GM13977 (cell line): ENCODE data around the gene SSRP1.

Experiments
- DNase-seq: peaks from one replicate; pipeline ENCODE4 v3.0.0; 2012; ENCODE audit warnings: low spot score
- in situ Hi-C: fragments of 300-500 bp; cut with MboI; formaldehyde crosslinking; loops from one replicate; pipeline ENCODE4 v1.12.0; 2022; ENCODE audit warnings: low sequenced_read_pairs, low pct_unique_long_range_greater_than_20kb, mixed read lengths, inconsistent platforms; ENCODE audit not compliant: unreplicated experiment
- TF ChIP-seq, protein P1 (sequence below): IDR thresholded peaks from 2 replicates; pipeline ENCODE4 v1.5.1; 2012; ENCODE audit warnings: mild to moderate bottlenecking, control low read depth; ENCODE audit not compliant: insufficient read depth; ENCODE audit errors: extremely low read depth, missing control alignments

SSRP1 gene

GRCh38 chr11:57310091-57310490, 25.6 kb downstream of the SSRP1 start:
- in situ Hi-C loops: no loop called here
- DNase-seq: no peak
- TF ChIP-seq, protein P1, sequence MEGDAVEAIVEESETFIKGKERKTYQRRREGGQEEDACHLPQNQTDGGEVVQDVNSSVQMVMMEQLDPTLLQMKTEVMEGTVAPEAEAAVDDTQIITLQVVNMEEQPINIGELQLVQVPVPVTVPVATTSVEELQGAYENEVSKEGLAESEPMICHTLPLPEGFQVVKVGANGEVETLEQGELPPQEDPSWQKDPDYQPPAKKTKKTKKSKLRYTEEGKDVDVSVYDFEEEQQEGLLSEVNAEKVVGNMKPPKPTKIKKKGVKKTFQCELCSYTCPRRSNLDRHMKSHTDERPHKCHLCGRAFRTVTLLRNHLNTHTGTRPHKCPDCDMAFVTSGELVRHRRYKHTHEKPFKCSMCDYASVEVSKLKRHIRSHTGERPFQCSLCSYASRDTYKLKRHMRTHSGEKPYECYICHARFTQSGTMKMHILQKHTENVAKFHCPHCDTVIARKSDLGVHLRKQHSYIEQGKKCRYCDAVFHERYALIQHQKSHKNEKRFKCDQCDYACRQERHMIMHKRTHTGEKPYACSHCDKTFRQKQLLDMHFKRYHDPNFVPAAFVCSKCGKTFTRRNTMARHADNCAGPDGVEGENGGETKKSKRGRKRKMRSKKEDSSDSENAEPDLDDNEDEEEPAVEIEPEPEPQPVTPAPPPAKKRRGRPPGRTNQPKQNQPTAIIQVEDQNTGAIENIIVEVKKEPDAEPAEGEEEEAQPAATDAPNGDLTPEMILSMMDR: no peak

GRCh38 chr11:57309106-57310059, 26.3 kb downstream of the SSRP1 start:
- DNase-seq: no peak
- TF ChIP-seq, protein P1: no peak
- in situ Hi-C loops: no loop called here

- TF ChIP-seq, protein P1: no peak
- in situ Hi-C loops: no loop called here
- no peak for DNase-seq
Observed at GRCh38 chr11:57308426-57309060, 27.1 kb downstream of the SSRP1 start.

- TF ChIP-seq, protein P1: no peak
- no peak for DNase-seq
- in situ Hi-C loops: no loop called here
Observed at GRCh38 chr11:57307666-57308270, 27.9 kb downstream of the SSRP1 start.

DNA sequence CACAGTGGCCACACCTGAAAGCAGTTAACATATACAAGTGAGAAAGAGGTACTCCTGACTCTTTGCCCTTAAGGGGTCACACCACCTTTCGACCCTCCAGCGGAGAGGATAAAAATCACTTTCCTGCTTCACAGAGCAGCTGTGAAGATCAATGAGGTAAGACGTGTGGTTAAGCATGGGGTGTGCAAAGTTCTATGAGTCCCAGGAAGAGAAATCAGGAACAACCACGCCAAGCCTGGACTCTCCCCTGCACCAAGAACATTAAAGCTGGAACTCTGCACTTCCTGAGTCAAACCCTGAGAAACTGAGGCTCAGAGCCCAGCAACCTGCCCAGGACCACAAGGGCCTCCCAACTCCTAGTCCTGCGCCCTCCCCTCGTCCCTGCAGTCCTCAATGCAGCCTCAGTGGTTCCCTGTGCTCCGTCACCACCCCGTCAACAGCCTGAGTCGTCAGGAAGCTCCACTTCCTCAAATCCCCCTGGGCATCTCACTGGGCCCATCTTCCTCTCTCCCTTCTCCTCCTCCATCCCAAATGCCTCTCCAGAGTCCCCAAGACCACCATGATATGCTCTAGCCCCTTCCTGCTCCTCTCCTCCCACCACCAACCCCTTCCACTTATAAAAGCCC, 28.6 kb downstream of the SSRP1 start:
- in situ Hi-C loops: no loop called here
- TF ChIP-seq, protein P1: no peak
- DNase-seq: no peak
